Stimulated activated CD4-positive, alpha-beta T cell treated with anti-CD3 and anti-CD28 coated beads, Interleukin-4, amount 100 ng/mL, for 48 hours (primary cell): ENCODE measurements around the gene RYR1.
"Not testable (repeated sequence)": the region's sequence is repeated elsewhere in the genome, so short reads cannot be mapped to it uniquely, and the experiment has no call there.

Experiments used
- DNase-seq, 2 donors: peaks; one replicate each; pipeline ENCODE4 v3.0.0-alpha.2; 2020; ENCODE audit warnings: low read depth in 2 of 2

Gene RYR1

DNA sequence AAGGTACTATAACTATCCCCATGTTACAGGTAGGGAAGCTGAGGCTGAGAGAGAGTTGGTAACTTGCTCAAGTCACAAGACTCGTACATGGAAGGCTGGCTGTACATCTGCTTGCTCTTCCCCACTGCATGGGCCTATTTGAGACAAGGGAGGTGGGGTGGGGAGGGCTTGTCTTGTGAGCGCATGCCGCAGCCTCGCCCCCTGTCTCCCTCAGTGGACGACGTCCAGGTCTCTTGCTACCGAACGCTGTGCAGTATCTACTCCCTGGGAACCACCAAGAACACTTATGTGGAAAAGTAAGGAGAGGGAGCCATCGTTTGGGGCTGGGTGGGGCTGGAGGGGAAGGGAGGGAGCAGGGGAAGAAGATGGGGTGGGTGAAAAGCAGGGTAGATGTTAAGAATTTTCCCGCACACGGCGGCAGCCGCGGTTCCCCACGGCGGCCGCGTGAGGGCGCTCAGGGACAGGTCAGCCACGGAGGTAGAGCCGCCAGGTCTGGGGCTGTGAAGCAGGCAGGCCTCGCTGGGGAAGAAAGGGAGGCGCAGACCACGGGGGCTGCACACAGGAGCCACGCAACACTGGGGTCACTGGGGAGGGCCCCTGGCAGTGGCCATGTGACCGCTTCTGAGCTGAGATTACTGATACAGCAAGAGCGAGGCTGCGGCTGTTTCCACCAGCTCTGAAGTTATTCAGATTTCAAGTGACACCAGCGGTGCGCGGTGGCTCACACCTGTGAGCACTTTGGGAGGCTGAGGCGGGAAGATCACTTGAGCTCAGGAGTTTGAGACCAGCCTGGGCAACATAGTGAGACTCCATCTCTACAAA, 81.5 kb downstream of the RYR1 start:
- peak; percentile 67 to 70 for DNase-seq

DNA sequence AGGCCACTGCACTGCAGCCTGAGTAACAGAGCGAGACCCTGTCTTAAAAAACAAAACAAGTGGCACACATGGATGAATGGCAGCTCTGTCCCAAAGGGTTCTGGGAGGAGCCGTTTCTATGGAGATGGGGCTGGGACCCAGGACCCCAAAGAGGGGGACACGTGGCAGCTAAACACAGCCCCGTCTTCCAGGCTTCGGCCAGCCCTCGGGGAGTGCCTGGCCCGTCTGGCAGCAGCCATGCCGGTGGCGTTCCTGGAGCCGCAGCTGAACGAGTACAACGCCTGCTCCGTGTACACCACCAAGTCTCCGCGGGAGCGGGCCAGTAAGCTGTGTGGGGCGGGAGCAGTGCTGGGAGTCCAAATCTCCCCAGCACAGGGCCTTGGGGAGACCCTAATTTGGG, 82.4 kb downstream of the RYR1 start:
- DNase-seq: no peak

DNA sequence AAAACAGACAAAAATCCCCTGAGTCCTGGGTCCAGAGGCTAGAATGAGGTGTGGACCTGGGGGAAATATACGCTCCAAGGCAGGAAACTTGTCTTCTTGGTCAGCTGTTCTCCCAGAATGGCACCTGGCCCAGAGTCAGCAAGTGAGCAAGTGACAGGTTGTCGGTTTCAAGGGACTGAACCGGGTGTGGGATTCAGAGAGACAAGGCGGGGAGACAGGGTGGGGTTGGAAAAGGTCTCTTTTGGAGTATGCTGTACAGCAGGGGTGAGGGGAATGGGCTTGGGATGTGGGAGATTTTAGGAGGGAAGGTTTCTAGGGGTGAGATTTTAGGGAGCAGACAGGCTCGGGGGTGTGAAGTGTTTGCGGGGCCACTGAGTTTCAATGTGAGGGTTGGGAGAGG, 83.3 kb downstream of the RYR1 start:
- DNase-seq: no peak

DNA sequence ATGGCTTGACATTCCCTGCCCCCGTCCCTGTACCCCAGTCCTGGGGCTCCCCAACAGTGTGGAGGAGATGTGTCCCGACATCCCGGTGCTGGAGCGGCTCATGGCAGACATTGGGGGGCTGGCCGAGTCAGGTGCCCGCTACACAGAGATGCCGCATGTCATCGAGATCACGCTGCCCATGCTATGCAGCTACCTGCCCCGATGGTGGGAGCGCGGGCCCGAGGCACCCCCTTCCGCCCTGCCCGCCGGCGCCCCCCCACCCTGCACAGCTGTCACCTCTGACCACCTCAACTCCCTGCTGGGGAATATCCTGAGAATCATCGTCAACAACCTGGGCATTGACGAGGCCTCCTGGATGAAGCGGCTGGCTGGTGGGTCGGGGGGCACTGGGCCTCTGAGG, 83.8 kb downstream of the RYR1 start:
- DNase-seq: no peak

DNA sequence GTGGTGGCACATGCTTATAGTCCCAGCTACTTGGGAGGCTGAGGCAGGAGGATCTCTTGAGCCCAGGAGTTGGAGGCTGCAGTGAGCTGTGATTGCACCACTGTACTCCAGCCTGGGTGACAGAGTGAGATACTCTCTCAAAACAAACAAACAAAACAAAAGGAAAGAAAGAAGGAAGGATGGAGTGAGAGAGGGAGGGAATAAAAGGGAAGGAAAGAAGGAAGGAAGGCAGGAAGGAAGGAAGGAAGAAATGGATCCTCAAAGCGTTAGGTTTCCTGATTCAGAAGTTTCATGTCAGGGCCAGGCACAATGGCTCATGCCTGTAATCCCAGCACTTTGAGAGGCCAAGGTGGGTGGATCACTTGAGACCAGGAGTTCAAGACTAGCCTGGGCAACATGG, 84.5 kb downstream of the RYR1 start:
- not testable (repeated sequence) for DNase-seq

DNA sequence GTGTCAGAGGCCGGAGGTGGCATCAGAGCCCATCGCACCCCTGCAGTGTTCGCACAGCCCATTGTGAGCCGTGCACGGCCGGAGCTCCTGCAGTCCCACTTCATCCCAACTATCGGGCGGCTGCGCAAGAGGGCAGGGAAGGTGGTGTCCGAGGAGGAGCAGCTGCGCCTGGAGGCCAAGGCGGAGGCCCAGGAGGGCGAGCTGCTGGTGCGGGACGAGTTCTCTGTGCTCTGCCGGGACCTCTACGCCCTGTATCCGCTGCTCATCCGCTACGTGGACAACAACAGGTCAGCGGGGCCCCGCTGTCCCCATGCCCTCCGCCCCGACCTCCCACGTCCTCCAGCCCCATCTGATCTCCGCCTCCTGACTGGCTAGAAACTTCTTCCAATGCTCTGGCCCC, 85.7 kb downstream of the RYR1 start:
- no peak for DNase-seq

DNA sequence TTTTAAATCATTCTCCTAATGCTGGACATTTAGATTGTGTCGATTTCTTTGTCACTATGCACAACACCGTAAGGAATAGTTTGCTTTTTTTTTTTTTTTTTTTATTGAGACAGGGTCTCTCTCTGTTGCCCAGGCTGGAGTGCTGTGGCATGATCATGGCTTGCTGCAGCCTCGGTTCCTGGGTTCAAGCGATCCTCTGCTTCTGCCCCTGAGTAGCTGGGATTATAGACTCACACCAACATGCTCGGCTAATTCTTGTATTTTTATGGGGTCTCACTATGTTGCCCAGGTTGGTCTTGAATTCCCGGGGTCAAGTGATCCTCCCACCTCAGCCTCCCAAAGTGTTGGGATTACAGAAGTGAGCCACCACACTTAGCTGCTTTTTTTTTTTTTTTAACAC, 86.5 kb downstream of the RYR1 start:
- no peak for DNase-seq

DNA sequence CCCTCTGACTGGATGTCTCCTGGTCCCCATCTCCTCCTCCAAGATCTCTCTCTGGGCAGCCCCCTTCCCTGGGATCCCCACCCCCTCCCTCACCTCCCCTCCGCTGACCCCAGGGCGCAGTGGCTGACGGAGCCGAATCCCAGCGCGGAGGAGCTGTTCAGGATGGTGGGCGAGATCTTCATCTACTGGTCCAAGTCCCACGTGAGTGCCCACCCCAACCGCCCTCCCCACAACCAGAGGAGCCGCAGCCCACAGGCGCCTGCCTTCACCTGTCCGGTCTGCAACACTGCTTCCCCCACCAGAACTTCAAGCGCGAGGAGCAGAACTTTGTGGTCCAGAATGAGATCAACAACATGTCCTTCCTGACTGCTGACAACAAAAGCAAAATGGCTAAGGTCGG, 89.4 kb downstream of the RYR1 start:
- DNase-seq: no peak

DNA sequence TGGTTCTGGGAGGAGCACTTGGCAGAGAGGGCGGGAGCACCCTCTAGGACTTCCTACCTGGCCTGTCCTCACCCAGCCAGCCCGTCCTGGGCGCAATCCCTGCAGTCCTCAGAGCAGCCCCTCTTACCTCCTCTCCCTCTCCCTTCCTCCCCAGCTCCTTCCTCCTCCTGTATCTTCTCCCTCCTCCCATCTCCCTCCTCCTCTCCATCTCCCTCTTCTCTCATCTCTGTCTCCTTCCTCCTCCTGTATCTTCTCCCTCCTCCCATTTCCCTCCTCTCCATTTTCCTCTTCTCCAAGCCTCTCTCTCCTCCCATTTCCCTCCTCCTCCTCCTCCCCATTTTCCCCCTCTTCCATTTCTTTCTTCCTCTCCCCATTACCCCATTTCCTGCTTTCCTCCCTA, 89.8 kb downstream of the RYR1 start:
- no peak for DNase-seq

DNA sequence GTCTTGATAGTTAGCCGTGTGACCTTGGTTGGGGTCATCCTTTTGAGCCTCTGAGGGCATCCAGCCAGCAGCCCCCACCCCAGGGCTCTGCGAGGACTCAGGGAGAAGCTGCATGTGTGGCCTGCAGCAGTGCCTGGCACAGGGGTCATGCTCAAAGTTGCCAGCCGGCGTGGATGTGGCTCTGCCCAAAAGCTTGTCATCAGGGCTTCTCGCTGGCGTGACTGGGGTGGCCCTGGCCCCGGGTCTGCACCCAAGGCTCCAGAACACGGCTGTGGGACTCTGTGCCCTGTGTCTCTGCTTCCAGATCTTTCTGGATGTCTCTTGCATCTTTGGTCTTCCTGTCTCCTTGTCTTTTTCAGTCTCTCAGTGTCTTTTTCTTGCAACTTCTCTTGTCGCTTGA, 90.9 kb downstream of the RYR1 start:
- DNase-seq: no peak

DNA sequence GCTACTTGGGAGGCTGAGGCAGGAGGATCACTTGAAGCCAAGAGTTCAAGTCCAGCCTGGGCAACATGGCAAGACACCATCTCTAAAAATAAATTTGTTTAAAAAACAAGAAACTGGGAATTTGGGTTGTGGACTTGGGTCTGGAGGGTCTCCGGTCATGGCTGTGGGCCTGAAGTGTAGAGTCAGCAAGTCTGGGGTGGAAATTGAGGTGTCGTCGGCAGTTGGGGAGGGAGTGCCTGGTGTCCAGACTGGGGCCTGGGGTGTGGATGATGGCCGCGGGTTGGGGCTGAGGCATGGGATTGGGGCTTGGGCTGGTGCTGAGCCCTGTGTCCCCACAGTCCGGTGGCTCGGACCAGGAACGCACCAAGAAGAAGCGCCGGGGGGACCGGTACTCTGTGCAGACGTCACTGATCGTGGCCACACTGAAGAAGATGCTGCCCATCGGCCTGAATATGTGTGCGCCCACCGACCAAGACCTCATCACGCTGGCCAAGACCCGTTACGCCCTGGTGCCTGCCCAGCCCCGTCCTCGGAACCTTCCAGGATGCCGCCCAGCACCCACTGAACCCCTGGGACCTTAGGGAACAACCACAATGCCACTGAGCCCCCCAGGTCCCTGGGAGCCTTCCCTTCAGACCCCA, 91.6 kb downstream of the RYR1 start:
- DNase-seq: no peak

DNA sequence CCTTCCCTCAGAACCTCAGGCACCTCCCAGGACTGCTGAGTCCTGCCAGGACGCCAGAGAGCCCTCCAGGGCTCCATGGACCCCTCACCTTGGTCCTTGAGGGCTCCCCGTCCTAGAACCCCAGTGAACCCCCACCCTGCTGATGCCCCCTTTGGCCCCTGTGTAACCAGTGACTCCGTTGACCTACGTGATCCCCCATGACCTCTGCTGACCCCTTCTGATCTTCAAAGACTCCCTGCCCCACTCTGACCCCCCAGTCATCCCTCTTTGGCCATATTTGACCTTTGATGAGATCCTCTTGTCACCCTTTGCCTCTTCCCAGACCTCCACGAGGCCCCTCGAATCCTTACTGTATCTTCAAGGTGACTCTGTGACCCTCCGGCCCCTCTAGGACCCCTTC, 92.9 kb downstream of the RYR1 start:
- DNase-seq: no peak

DNA sequence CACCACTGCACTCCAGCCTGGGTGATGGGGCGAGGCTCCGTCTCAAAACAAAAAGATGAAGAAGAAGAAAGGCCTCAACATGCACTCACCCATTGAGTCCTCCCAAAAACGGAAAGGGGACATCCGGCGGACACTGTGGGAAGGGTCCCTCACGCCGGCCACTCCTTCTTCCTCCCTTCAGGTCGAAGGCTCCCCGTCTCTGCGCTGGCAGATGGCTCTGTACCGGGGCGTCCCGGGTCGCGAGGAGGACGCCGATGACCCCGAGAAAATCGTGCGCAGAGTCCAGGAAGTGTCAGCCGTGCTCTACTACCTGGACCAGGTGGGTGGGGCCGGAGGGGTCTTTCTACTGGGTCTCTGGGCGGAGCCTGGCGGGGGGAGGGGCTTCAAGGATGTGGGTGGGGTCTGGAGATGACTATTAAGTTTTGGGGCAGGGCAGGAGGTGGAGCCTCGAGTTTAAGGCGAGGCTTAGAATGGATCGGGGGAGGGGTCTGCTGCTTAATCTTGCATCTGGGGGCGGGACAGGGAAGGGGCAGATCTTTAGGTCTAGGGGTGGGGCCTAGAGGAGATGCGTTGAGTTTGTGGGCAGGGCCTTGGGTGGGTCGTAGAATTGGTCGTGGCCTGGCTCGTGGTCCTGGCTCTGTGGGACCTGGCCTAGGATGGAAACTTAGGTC, 94.1 kb downstream of the RYR1 start:
- DNase-seq: peak in 1 of 2 donors; percentile 7

DNA sequence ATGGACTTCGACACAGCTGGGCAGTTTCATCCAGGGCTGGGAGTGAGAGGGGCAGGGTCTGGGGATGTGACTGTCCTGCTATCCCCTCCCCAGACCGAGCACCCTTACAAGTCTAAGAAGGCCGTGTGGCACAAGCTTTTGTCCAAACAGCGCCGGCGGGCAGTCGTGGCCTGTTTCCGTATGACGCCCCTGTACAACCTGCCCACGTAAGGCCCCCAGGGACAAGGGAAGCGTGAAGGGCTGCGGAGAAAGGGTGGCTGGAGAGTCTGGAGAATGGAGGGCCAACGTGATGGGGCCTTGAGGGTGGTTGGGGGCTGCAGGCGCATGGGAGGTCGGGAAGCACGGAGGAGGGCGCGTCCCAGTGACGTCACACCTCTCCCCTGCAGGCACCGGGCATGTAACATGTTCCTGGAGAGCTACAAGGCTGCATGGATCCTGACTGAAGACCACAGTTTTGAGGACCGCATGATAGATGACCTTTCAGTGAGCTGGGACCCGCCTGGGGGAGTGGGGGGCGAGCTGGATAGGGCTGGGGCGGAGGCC, 94.8 kb downstream of the RYR1 start:
- no peak for DNase-seq

DNA sequence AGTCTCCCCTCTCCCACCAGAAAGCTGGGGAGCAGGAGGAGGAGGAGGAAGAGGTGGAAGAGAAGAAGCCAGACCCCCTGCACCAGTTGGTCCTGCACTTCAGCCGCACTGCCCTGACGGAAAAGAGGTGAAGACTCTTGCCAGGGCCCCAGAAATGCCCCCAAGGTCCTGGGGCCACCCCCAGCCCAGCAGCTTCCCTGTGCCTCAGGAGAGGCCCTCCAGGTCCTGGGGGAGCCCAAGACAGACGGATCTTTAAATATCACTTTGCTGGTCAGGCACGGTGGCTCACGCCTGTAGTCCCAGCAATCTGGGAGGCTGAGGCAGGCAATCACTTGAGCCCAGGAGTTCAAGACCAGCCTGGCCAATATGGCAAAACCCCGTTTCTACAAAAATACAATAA, 95.4 kb downstream of the RYR1 start:
- DNase-seq: no peak

DNA sequence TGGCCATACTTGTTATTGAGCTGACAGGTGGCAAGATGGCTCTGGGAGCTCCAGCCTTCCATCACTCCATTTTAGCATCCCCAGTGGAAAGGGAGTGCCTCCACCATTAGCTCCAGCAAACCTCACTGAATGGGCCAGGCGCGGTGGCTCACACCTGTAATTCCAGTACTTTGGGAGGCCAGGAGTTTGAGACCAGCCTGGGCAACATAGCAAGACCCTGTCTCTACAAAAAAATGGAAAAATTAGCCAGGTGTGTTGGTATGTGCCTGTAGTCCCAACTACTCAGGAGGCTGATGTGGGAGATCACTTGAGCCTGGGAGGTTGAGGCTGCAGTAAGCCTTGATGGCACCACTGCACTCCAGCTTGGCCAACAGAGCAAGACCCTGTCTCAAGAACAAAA, 98.0 kb downstream of the RYR1 start:
- no peak for DNase-seq

DNA sequence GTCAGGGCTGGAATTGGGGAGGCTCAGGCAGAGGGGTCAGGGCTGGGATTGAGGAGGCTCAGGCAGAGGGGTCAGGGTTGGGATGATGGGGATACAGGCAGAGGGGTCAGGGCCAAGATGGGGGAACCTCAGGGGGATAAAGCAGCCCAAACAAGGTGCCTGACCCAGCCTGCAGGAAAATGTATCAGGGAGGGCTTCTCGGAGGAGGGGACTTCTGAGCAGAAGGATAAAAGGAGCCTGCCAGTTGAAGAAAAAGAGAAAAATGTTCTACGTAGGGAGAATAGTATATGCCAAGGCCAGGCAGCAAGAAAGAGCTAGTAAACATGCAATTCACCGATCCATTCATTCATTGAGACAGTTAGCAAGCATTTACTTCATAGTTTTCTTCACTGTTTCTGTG, 99.4 kb downstream of the RYR1 start:
- DNase-seq: no peak

DNA sequence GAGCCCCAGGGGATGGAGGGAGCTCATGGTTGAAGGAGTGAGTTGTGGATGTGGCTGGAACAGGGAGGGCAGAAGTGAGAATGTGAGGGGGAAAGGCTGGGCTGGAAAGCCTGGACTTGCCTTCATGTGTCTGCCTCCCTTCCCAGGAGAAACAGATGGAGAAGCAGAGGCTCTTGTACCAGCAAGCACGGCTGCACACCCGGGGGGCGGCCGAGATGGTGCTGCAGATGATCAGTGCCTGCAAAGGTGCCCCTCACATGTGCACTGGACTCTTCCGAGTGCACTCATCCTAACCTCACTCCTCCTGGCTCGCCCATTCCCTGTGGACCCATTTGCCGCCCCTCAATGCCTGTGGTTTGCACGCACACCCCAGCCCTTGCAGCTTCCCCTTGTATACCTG, 101.1 kb downstream of the RYR1 start:
- DNase-seq: no peak

DNA sequence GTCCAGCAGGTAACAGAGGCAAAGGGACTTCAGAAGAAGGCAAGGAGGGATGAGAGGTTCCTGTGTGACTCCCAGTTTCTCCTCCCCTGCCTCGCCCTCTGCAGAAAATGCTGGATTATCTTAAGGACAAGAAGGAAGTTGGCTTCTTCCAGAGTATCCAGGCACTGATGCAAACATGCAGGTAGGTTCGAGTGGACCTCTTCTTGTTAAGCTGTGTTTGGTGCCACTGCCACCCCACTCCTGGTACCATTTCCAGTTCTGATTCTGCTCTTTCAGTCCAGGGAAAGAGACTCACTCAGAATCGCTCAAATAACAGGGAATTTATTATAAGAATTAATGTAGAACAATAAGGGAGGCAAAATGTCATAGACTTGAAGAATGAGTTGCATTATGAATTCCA, 101.7 kb downstream of the RYR1 start:
- no peak for DNase-seq

DNA sequence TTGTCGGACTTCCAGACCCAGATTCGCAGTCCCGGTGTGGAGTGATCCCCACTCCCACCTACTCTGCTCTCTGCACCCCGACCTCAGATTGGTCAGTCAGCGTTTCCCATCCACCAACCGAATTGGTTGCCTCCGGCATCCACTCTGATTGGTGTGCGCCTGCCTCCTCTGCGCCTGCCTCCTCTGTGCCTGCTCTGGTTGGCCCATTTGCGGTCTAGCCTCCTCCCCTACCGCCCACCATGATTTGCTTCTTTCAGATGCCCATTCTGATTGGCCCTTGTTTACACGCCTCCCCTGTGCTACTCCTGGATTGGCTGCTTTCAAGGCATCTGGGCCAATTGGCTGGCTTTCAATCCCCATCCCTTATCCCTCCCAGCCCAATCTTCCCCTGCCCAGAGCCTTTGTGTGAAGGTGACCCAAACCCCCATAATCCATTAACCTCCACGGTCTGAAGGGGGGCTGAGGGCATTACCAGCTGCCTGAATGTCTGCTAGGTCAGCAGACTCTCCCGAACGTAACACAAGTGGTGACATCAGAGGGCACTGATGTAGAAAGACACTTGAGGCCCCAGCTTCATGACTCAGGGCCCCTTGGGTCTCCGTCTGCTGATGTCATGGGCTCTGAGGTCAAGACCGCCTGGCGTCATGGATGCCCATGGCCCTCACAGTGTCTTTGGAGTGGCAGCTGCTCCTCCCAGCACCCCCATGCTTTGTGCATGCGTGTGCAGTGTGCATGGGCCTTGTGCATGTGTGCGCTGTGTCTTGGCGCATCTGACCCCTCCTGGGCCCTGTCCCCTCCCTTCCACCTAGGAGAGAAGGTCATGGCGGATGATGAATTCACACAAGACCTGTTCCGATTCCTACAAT, 103.8 kb downstream of the RYR1 start:
- DNase-seq: no peak

DNA sequence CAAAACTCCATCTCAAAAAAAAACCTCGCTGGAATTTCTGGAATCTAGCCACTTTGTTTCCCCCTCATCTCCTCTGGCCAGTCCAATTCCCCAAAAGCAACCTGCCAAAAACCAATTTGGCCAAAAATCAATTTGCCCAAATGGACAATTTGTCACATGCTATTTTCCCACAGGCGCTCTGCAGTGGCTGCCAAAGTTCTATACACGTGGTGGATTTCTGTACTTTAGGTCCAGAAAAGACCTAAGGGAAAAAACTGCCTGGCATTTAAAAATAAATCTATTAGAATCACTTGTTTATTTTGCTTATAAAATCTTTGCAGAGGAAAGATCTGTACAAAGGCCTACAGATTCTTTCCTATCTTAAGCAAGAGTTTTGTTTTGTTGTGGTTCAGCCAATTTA, 104.9 kb downstream of the RYR1 start:
- DNase-seq: no peak
